HTERT RPE-1 (cell line): ENCODE results near the gene ENOPH1.
"Not testable (repeated sequence)": the region's sequence is repeated elsewhere in the genome, so short reads cannot be mapped to it uniquely, and the experiment has no call there.

Source experiments
- in situ Hi-C: fragments of 300-500 bp; cut with MboI; formaldehyde crosslinking; loops from 4 replicates; pipeline ENCODE4 v1.14.3; 2020; ENCODE audit warnings: low sequenced_read_pairs

The ENOPH1 gene

GRCh38 chr4:82467471-82467870 is 37.1 kb downstream of the ENOPH1 start:
- in situ Hi-C loops = no loop called here

- in situ Hi-C loops = no loop called here
Observed at GRCh38 chr4:82469791-82470345, 39.5 kb downstream of the ENOPH1 start.

GRCh38 chr4:82473080-82473479 is 42.7 kb downstream of the ENOPH1 start:
- in situ Hi-C loops = not testable (repeated sequence)

GRCh38 chr4:82473621-82474164 is 43.3 kb downstream of the ENOPH1 start:
- in situ Hi-C loops = no loop called here

GRCh38 chr4:82475931-82476330 is 45.5 kb downstream of the ENOPH1 start:
- in situ Hi-C loops = not testable (repeated sequence)

GRCh38 chr4:82477469-82477868 is 47.1 kb downstream of the ENOPH1 start:
- in situ Hi-C loops = not testable (repeated sequence)

GRCh38 chr4:82479562-82479961 is 49.2 kb downstream of the ENOPH1 start:
- in situ Hi-C loops = no loop called here

GRCh38 chr4:82480771-82481505 is 50.5 kb downstream of the ENOPH1 start:
- in situ Hi-C loops = no loop called here

GRCh38 chr4:82481506-82481840 is 51.1 kb downstream of the ENOPH1 start:
- in situ Hi-C loops = no loop called here

- in situ Hi-C loops = no loop called here
Observed at GRCh38 chr4:82482387-82482786, 52.0 kb downstream of the ENOPH1 start.

- in situ Hi-C loops = no loop called here
Observed at GRCh38 chr4:82484996-82485783, 54.8 kb downstream of the ENOPH1 start.

GRCh38 chr4:82489076-82489475 is 58.7 kb downstream of the ENOPH1 start:
- in situ Hi-C loops = no loop called here

GRCh38 chr4:82489987-82490386 is 59.6 kb downstream of the ENOPH1 start:
- in situ Hi-C loops = no loop called here

GRCh38 chr4:82491251-82491960 is 61.0 kb downstream of the ENOPH1 start:
- in situ Hi-C loops = no loop called here

- in situ Hi-C loops = no loop called here
Observed at GRCh38 chr4:82493721-82494425, 63.5 kb downstream of the ENOPH1 start.

- in situ Hi-C loops = no loop called here
Observed at GRCh38 chr4:82495666-82496065, 65.3 kb downstream of the ENOPH1 start.

- in situ Hi-C loops = no loop called here
Observed at GRCh38 chr4:82496349-82496748, 66.0 kb downstream of the ENOPH1 start.

GRCh38 chr4:82499738-82500434 is 69.5 kb downstream of the ENOPH1 start:
- in situ Hi-C loops = no loop called here

- in situ Hi-C loops = no loop called here
Observed at GRCh38 chr4:82500435-82501153, 70.2 kb downstream of the ENOPH1 start.

GRCh38 chr4:82501154-82501442 is 70.7 kb downstream of the ENOPH1 start:
- in situ Hi-C loops = no loop called here
